ENCODE data around the gene CEMIP. TPM values are rescaled to one million over a fixed set of nuclear protein-coding genes. Genes with fewer than 3 reads are reported as not detected.

Gene CEMIP
- total RNA-seq, 4 donors from 2014 or later: 0.27 to 0.32 TPM; not detected in 2

- in situ Hi-C loops (cut with MboI; ENCODE audit: low pct_ligation_motif_present in 1 of 4, low pct_unique_long_range_greater_than_20kb in 1 of 4, low sequenced_read_pairs in 3 of 4): no loop called here
These were observed 57.8 kb downstream of the CEMIP start for GRCh38 chr15:80837006-80837405.

GRCh38 chr15:80838012-80838411 is 58.8 kb downstream of the CEMIP start:
- DNase-seq: no peak
- Histone ChIP-seq H3K4me1 (peaks cover 3 to 37% (median 30%) of the 10 kb centered on the region in 4 donors), H3K36me3 (no peaks in the 10 kb centered on the region), H3K27ac (no peak overlapping the region), H3K9me3 (no peaks in the 10 kb centered on the region), H3K27me3 (no peaks in the 10 kb centered on the region), H3K4me3 (no peak overlapping the region)
- intact Hi-C loops (cut with DNase I; ENCODE audit: low total_unique reads): no loop called here
- no peak for TF ChIP-seq CTCF (IDR thresholded peaks at IDR 0.05)
- TF ChIP-seq POLR2A (IDR thresholded peaks at IDR 0.05): no peak
- no peak for TF ChIP-seq EP300 (IDR thresholded peaks at IDR 0.05; ENCODE audit: low read depth)
- no peak for TF ChIP-seq POLR2AphosphoS5 (IDR thresholded peaks at IDR 0.05)
- in situ Hi-C loops (cut with MboI; ENCODE audit: low pct_ligation_motif_present in 1 of 4, low pct_unique_long_range_greater_than_20kb in 1 of 4, low sequenced_read_pairs in 3 of 4): no loop called here
- WGBS, 2 donors (ENCODE audit: low coverage in 1 of 2): 80 to 100% methylated on average over 4 to 11 of the region's 11 CpGs

More at GRCh38 chr15:80837006-80837405, 57.8 kb downstream of the CEMIP start:
- Histone ChIP-seq H3K4me1 (peaks cover 3 to 37% (median 30%) of the 10 kb centered on the region in 4 donors), H3K27me3 (no peaks in the 10 kb centered on the region), H3K9me3 (no peaks in the 10 kb centered on the region), H3K36me3 (no peaks in the 10 kb centered on the region), H3K4me3 (no peak overlapping the region), H3K27ac (no peak overlapping the region)
- 83% methylated on average over 3 of the region's 3 CpGs; no CpG with 5 or more reads in 1 of the 2 donors for WGBS, 2 donors (ENCODE audit: low coverage in 1 of 2)
- intact Hi-C loops (cut with DNase I; ENCODE audit: low total_unique reads): no loop called here
- no peak for DNase-seq
- TF ChIP-seq EP300 (IDR thresholded peaks at IDR 0.05; ENCODE audit: low read depth) (no peak), POLR2A (IDR thresholded peaks at IDR 0.05) (no peak), POLR2AphosphoS5 (IDR thresholded peaks at IDR 0.05) (no peak), CTCF (IDR thresholded peaks at IDR 0.05) (no peak)

- H3K4me3 ChIP-seq: no peak overlapping the region
- H3K36me3 ChIP-seq: no peaks in the 10 kb centered on the region
- no peaks in the 10 kb centered on the region for H3K9me3 ChIP-seq
- 81% methylated on average over 7 of the region's 7 CpGs; no CpG with 5 or more reads in 1 of the 2 donors for WGBS, 2 donors (ENCODE audit: low coverage in 1 of 2)
- H3K27ac ChIP-seq: no peak overlapping the region
- in situ Hi-C loops (cut with MboI; ENCODE audit: low pct_ligation_motif_present in 1 of 4, low pct_unique_long_range_greater_than_20kb in 1 of 4, low sequenced_read_pairs in 3 of 4): no loop called here
- peaks cover 3 to 37% (median 30%) of the 10 kb centered on the region in 4 donors for H3K4me1 ChIP-seq
- DNase-seq: no peak
- H3K27me3 ChIP-seq: no peaks in the 10 kb centered on the region
- intact Hi-C loops (cut with DNase I; ENCODE audit: low total_unique reads): no loop called here
- TF ChIP-seq CTCF (IDR thresholded peaks at IDR 0.05) (no peak), EP300 (IDR thresholded peaks at IDR 0.05; ENCODE audit: low read depth) (no peak), POLR2A (IDR thresholded peaks at IDR 0.05) (no peak), POLR2AphosphoS5 (IDR thresholded peaks at IDR 0.05) (no peak)
These were observed 59.5 kb downstream of the CEMIP start for GRCh38 chr15:80838666-80839065.

GRCh38 chr15:80839764-80840130 is 60.6 kb downstream of the CEMIP start:
- no peaks in the 10 kb centered on the region for H3K36me3 ChIP-seq
- H3K4me1 ChIP-seq: peaks cover 3 to 27% (median 24%) of the 10 kb centered on the region in 4 donors
- H3K27ac ChIP-seq: peak overlapping the region in 1 of 4 donors; percentile 6
- H3K9me3 ChIP-seq: no peaks in the 10 kb centered on the region
- TF ChIP-seq POLR2AphosphoS5 (IDR thresholded peaks at IDR 0.05): no peak
- no peak for TF ChIP-seq CTCF (IDR thresholded peaks at IDR 0.05)
- no peak for TF ChIP-seq POLR2A (IDR thresholded peaks at IDR 0.05)
- no peak for TF ChIP-seq EP300 (IDR thresholded peaks at IDR 0.05; ENCODE audit: low read depth)
- H3K27me3 ChIP-seq: no peaks in the 10 kb centered on the region
- intact Hi-C loops (cut with DNase I; ENCODE audit: low total_unique reads) (no loop called here), in situ Hi-C loops (cut with MboI; ENCODE audit: low pct_ligation_motif_present in 1 of 4, low pct_unique_long_range_greater_than_20kb in 1 of 4, low sequenced_read_pairs in 3 of 4) (no loop called here)
- no peak overlapping the region for H3K4me3 ChIP-seq
- peak; percentile 13 for DNase-seq
- 35 to 56% methylated on average over 2 to 3 of the region's 3 CpGs for WGBS, 2 donors (ENCODE audit: low coverage in 1 of 2)

Data from transverse colon (tissue), 4 donors.